Measurements from ENCODE around the gene NKX2-1. TPM values are rescaled to one million over a fixed set of nuclear protein-coding genes. Genes with fewer than 3 reads are reported as not detected.

The NKX2-1 gene
- total and polyA plus RNA-seq, 10 of the 15 experiments (the other 5 are each of a cell fraction or from before 2014, with no cell fraction given), result 0.03 TPM; not detected in 9

GRCh38 chr14:36520601-36521525 lies 831 bp upstream of the NKX2-1 start (continued):
- TF ChIP-seq E4F1 (IDR thresholded peaks at IDR 0.05; ENCODE audit: borderline replicate concordance, partially characterized antibody), result no peak
- no peak for TF ChIP-seq SPI1 (IDR thresholded peaks at IDR 0.05; ENCODE audit: borderline replicate concordance, insufficient read depth, low read depth, low read length)
- TF ChIP-seq ESRRA (IDR thresholded peaks at IDR 0.05; ENCODE audit: low read length), result no peak
- no peak for TF ChIP-seq E2F8 (IDR thresholded peaks at IDR 0.05; ENCODE audit: low read depth, partially characterized antibody)
- no peak for TF ChIP-seq BCL3 (IDR thresholded peaks at IDR 0.05; ENCODE audit: borderline replicate concordance, insufficient read depth, low read depth, low read length, poor library complexity, severe bottlenecking)
- TF ChIP-seq EGR1 (IDR thresholded peaks at IDR 0.05; ENCODE audit: borderline replicate concordance in 1 of 2, low read depth in 2 of 2, low read length in 2 of 2), result no peak
- TF ChIP-seq SIN3A (IDR thresholded peaks at IDR 0.05; ENCODE audit: low read depth, low read length), result no peak
- TF ChIP-seq NKRF (conservative IDR thresholded peaks at IDR 0.05), result no peak

Data from GM12878 (cell line).